PC-3 (cell line): ENCODE measurements around the gene DUSP28. TPM values are rescaled to one million over a fixed set of nuclear protein-coding genes. Genes with fewer than 3 reads are reported as not detected.

Experiments
- ATAC-seq: fragments of 200-7000 bp; cut with Tn5 transposase; 2 replicates; pipeline ENCODE4 v1.9.1; 2020; ENCODE audit warnings: mild to moderate bottlenecking, moderate library complexity
- BruUV-seq: library from RNA; stranded (reverse); fragments of 400-500 nt; replicated peaks from 2 replicates; lab custom pipeline; 2021; lab: Mats Ljungman, UMichigan
- CTCF ChIA-PET: fragments of 300-600 bp; sonication (Branson Sonifier 250); formaldehyde crosslinking; loops from one replicate; lab custom pipeline; 2022; ENCODE audit warnings: antibody characterized with exemption; lab: Charles Lee
- POLR2A ChIA-PET: fragments of 300-600 bp; sonication (Branson Sonifier 250); formaldehyde crosslinking; loops from one replicate; lab custom pipeline; 2022; ENCODE audit warnings: antibody characterized with exemption; ENCODE audit not compliant: unreplicated experiment; lab: Charles Lee
- DNase-seq: peaks from one replicate; pipeline ENCODE4 v3.0.0-alpha.2; 2015
- H2AFZ ChIP-seq: fragments of 300-600 bp; sonication (generic); 2 replicates; pipeline ENCODE4 v1.6.0; 2016; ENCODE audit warnings: antibody characterized with exemption, low read length
- H3F3A ChIP-seq: fragments of 300-600 bp; sonication (generic); one replicate; pipeline ENCODE4 v1.6.0; 2017; ENCODE audit warnings: antibody characterized with exemption, low read length, control low read depth, mild to moderate bottlenecking; ENCODE audit not compliant: unreplicated experiment
- H3K27ac ChIP-seq: fragments of 300-600 bp; sonication (generic); 2 replicates; pipeline ENCODE4 v1.5.1; 2016; ENCODE audit warnings: mild to moderate bottlenecking, low read length
- H3K27me3 ChIP-seq: fragments of 300-600 bp; sonication (generic); 2 replicates; pipeline ENCODE4 v1.6.1; 2016; ENCODE audit warnings: low read length, mixed read lengths
- H3K36me3 ChIP-seq: fragments of 300-600 bp; sonication (generic); 2 replicates; pipeline ENCODE4 v1.6.1; 2016; ENCODE audit warnings: low read depth, mixed run types, low read length, mixed read lengths
- H3K4me1 ChIP-seq: fragments of 300-600 bp; sonication (generic); 2 replicates; pipeline ENCODE4 v1.5.1; 2016; ENCODE audit warnings: low read length; ENCODE audit not compliant: insufficient read depth
- H3K4me2 ChIP-seq: fragments of 300-600 bp; sonication (generic); 2 replicates; pipeline ENCODE4 v1.6.0; 2016; ENCODE audit warnings: low read length
- H3K4me3 ChIP-seq: fragments of 300-600 bp; sonication (generic); 2 replicates; pipeline ENCODE4 v1.5.1; 2016; ENCODE audit warnings: mild to moderate bottlenecking, low read length, mixed read lengths
- H3K79me2 ChIP-seq: fragments of 300-600 bp; sonication (generic); 2 replicates; pipeline ENCODE4 v1.6.1; 2017; ENCODE audit warnings: low read length, mixed read lengths
- H3K9ac ChIP-seq: fragments of 300-600 bp; sonication (generic); 2 replicates; pipeline ENCODE4 v1.6.0; 2016; ENCODE audit warnings: mild to moderate bottlenecking, low read length
- H3K9me2 ChIP-seq: fragments of 300-600 bp; sonication (generic); replicated peaks from 2 replicates; pipeline ENCODE4 v1.6.1; 2016; ENCODE audit warnings: mixed run types, low read length, mixed read lengths
- H3K9me3 ChIP-seq: fragments of 300-600 bp; sonication (generic); 2 replicates; pipeline ENCODE4 v1.6.1; 2016; ENCODE audit warnings: low read length, mixed read lengths
- H4K20me1 ChIP-seq: fragments of 300-600 bp; sonication (generic); 2 replicates; pipeline ENCODE4 v1.6.1; 2016; ENCODE audit warnings: low read length, mixed read lengths
- CTCF ChIP-seq: fragments of 300-600 bp; sonication (generic); conservative IDR thresholded peaks from 2 replicates; pipeline ENCODE4 v1.5.1; 2017; ENCODE audit warnings: antibody characterized with exemption, low read depth, mild to moderate bottlenecking, low read length
- EZH2 ChIP-seq: fragments of 300-600 bp; sonication (generic); IDR thresholded peaks from one replicate; pipeline ENCODE4 v1.6.1; 2017; ENCODE audit warnings: antibody characterized with exemption, mild to moderate bottlenecking, low read length; ENCODE audit not compliant: unreplicated experiment
- EZH2phosphoT487 ChIP-seq: fragments of 300-600 bp; sonication (generic); IDR thresholded peaks from 2 replicates; pipeline ENCODE4 v1.6.1; 2018; ENCODE audit warnings: mild to moderate bottlenecking, antibody characterized with exemption, low read length, borderline replicate concordance
- intact Hi-C: fragments of 100-400 bp; cut with micrococcal nuclease; formaldehyde crosslinking; loops from 2 replicates; pipeline ENCODE4 v1.9.0; 2023
- total RNA-seq: library from RNA; depleted of rRNA; stranded (reverse); fragments of >200 nt; gene quantifications from 2 replicates; pipeline ENCODE4 v1.2.3, GENCODE V29; 2014

The DUSP28 gene
- total RNA-seq, 1 experiment from 2014 or later, result 8.3 TPM

- Histone ChIP-seq H3K27ac (no peak overlapping the region), H2AFZ (no peak overlapping the region), H3K27me3 (no peaks in the 10 kb centered on the region), H3K9me3 (peaks cover 9% of the 10 kb centered on the region), H3K4me1 (no peaks in the 10 kb centered on the region), H3K9me2 (no peaks in the 10 kb centered on the region), H3K79me2 (no peaks in the 10 kb centered on the region), H3K4me3 (no peak overlapping the region), H3K4me2 (no peak overlapping the region), H3K9ac (no peak overlapping the region), H3F3A (no peaks in the 10 kb centered on the region), H4K20me1 (no peaks in the 10 kb centered on the region), H3K36me3 (peaks cover 26% of the 10 kb centered on the region)
- TF ChIP-seq EZH2phosphoT487 (no peak), EZH2 (no peak), CTCF (no peak)
- CTCF ChIA-PET, result no interaction called here
- intact Hi-C loops, result no loop called here
- no peak for ATAC-seq
- no TSS peak for BruUV-seq
- POLR2A ChIA-PET, result no interaction called here
- no peak for DNase-seq
These were observed 29.1 kb upstream of the DUSP28 start for GRCh38 chr2:240531038-240531437.

- no TSS peak for BruUV-seq
- Histone ChIP-seq H3K79me2 (no peaks in the 10 kb centered on the region), H4K20me1 (no peaks in the 10 kb centered on the region), H3K4me3 (no peak overlapping the region), H3F3A (no peaks in the 10 kb centered on the region), H3K27ac (no peak overlapping the region), H3K9me2 (no peaks in the 10 kb centered on the region), H3K27me3 (no peaks in the 10 kb centered on the region), H3K9me3 (peaks cover 9% of the 10 kb centered on the region), H3K4me2 (no peak overlapping the region), H3K4me1 (no peaks in the 10 kb centered on the region), H2AFZ (no peak overlapping the region), H3K36me3 (peaks cover 23% of the 10 kb centered on the region), H3K9ac (no peak overlapping the region)
- ChIA-PET CTCF (no interaction called here), POLR2A (no interaction called here)
- intact Hi-C loops, result no loop called here
- TF ChIP-seq EZH2phosphoT487 (no peak), CTCF (no peak), EZH2 (no peak)
- ATAC-seq (no peak), DNase-seq (no peak)
These were observed 28.0 kb upstream of the DUSP28 start for GRCh38 chr2:240532031-240532775.
